Progenitor cell of endocrine pancreas (in vitro differentiated cells): ENCODE data around the gene CHRNA7. TPM values are rescaled to one million over a fixed set of nuclear protein-coding genes. Genes with fewer than 3 reads are reported as not detected.

Experiments
- DNase-seq: peaks from one replicate; pipeline ENCODE4 v3.0.0; 2021; ENCODE audit warnings: low spot score; ENCODE audit not compliant: unreplicated experiment
- H3K27ac Mint-ChIP-seq: 2 replicates; pipeline ENCODE4 v1.8.0; 2021; ENCODE audit warnings: mild to moderate bottlenecking, moderate library complexity, mixed read lengths
- H3K27me3 Mint-ChIP-seq: 2 replicates; pipeline ENCODE4 v1.8.0; 2021; ENCODE audit warnings: mixed read lengths
- H3K36me3 Mint-ChIP-seq: 2 replicates; pipeline ENCODE4 v1.8.0; 2022; ENCODE audit warnings: mixed read lengths; ENCODE audit not compliant: insufficient read depth
- H3K4me1 Mint-ChIP-seq: 2 replicates; pipeline ENCODE4 v1.8.0; 2021; ENCODE audit warnings: low read depth, mixed read lengths
- H3K4me3 Mint-ChIP-seq: 2 replicates; pipeline ENCODE4 v1.8.0; 2021; ENCODE audit warnings: low read depth, mild to moderate bottlenecking, moderate library complexity, mixed read lengths
- H3K9me3 Mint-ChIP-seq: 2 replicates; pipeline ENCODE4 v1.8.0; 2021; ENCODE audit warnings: low read depth, mixed read lengths
- total RNA-seq: library from RNA; stranded (reverse); gene quantifications from 2 replicates; pipeline ENCODE4 v1.2.1, GENCODE V29; 2021
- TF ChIP-seq, protein P1 (sequence below): fragments of 200-600 bp; sonication (generic); IDR thresholded peaks from one replicate; pipeline ENCODE4 v1.5.0; 2021; ENCODE audit warnings: antibody characterized with exemption, mild to moderate bottlenecking; ENCODE audit not compliant: unreplicated experiment

The CHRNA7 gene
- total RNA-seq, 1 donor from 2014 or later: 5.7 TPM

DNA sequence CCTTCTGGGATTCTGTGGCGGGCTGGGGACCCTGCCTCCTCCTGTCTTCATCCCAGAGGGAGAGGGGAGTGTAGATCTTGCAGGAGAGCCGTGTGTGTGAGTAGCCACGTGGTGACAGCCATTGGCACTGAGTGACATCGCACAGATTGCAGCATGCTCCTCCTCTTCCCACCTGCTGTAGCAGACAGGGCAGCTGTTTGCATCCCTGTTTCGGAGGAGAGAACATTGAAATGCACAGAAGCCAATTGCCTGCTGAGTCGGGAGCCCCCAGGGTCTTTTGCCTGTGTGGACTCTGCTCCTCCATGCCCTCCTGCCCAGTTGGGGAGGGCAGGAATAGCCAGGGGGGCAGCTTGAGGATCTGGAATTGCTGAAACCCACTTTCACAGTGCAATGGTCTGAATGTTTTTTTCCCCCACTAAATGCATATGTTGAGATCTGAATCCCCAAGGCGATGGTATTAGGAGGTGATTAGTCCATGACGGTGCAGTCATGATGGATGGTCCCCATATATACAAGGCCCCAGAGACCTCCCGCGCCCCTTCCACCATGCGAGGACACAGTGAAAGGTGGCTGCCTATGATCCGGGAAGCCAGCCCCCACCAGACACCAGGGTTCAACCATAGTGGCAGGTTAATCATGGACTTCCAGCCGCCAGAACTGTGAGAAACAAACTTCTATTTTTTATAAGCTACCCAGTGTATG lies 66.8 kb downstream of the CHRNA7 start:
- Mint-ChIP-seq H3K36me3 (no peaks in the 10 kb centered on the region), H3K9me3 (peaks cover 3% of the 10 kb centered on the region), H3K27me3 (peaks cover 3% of the 10 kb centered on the region), H3K4me3 (no peak overlapping the region), H3K27ac (no peak overlapping the region), H3K4me1 (peaks cover 5% of the 10 kb centered on the region)
- no peak for DNase-seq
- TF ChIP-seq, protein P1, sequence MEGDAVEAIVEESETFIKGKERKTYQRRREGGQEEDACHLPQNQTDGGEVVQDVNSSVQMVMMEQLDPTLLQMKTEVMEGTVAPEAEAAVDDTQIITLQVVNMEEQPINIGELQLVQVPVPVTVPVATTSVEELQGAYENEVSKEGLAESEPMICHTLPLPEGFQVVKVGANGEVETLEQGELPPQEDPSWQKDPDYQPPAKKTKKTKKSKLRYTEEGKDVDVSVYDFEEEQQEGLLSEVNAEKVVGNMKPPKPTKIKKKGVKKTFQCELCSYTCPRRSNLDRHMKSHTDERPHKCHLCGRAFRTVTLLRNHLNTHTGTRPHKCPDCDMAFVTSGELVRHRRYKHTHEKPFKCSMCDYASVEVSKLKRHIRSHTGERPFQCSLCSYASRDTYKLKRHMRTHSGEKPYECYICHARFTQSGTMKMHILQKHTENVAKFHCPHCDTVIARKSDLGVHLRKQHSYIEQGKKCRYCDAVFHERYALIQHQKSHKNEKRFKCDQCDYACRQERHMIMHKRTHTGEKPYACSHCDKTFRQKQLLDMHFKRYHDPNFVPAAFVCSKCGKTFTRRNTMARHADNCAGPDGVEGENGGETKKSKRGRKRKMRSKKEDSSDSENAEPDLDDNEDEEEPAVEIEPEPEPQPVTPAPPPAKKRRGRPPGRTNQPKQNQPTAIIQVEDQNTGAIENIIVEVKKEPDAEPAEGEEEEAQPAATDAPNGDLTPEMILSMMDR: no peak

DNA sequence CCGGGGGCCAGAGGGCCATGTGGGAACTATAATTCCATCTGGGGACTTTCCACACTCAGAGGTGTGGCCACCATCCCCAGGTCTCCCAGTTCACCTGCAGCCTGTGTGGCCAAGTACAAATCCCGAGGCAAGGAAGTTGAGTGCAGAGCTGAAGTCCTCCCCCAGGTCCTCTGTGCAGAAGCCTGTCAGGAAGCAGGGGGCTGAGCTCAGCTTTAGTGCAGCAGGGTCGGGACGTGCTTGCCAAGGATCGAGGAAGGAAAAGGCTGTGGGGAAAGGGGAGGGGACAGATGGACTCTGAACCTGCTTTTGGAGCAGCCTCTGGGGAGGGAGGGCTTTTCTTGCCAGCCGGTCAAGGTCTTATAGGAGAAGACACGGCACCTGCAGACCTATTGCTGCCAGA lies 67.7 kb downstream of the CHRNA7 start:
- Mint-ChIP-seq H3K4me3 (no peak overlapping the region), H3K27me3 (peaks cover 3% of the 10 kb centered on the region), H3K27ac (no peak overlapping the region), H3K36me3 (no peaks in the 10 kb centered on the region), H3K4me1 (peaks cover 5% of the 10 kb centered on the region), H3K9me3 (peaks cover 3% of the 10 kb centered on the region)
- TF ChIP-seq, protein P1: no peak
- no peak for DNase-seq

DNA sequence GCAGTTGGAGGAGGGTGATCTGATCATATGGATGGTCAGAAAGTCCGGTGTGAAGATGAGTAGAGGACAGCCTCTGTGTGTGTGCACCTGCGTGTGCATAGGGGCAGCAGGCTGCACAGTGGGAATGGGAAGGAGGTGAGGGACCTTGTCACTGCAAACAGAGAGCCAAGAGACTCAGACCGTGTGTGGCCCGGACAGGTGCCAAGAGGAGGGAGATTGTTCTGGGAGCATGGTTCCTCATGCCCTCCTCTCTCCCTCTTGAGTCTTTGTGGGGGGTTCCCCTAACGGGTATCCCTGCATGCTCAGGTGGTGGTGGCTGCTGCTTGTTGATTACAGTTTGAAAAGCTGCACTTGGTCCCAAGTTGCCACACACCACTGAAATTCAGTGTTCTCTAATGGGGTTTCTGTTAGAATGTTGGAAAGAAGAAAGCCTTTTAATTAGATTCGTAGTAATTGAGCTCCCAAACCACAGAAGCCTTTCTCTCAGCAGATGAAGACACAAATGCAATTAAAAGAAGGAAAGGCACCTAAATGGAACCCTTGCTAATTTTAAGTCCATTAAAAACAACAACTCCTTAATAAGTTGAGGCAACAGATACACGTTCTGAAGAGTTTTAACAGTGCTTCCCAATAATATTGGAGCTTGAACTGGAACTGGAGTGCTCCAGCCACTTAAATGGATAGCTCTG lies 68.9 kb downstream of the CHRNA7 start:
- H3K4me3 Mint-ChIP-seq: no peak overlapping the region
- H3K27me3 Mint-ChIP-seq: peaks cover 5% of the 10 kb centered on the region
- H3K27ac Mint-ChIP-seq: no peak overlapping the region
- TF ChIP-seq, protein P1: no peak
- H3K9me3 Mint-ChIP-seq: no peaks in the 10 kb centered on the region
- H3K36me3 Mint-ChIP-seq: peaks cover 2% of the 10 kb centered on the region
- no peak for DNase-seq
- H3K4me1 Mint-ChIP-seq: peaks cover 5% of the 10 kb centered on the region

DNA sequence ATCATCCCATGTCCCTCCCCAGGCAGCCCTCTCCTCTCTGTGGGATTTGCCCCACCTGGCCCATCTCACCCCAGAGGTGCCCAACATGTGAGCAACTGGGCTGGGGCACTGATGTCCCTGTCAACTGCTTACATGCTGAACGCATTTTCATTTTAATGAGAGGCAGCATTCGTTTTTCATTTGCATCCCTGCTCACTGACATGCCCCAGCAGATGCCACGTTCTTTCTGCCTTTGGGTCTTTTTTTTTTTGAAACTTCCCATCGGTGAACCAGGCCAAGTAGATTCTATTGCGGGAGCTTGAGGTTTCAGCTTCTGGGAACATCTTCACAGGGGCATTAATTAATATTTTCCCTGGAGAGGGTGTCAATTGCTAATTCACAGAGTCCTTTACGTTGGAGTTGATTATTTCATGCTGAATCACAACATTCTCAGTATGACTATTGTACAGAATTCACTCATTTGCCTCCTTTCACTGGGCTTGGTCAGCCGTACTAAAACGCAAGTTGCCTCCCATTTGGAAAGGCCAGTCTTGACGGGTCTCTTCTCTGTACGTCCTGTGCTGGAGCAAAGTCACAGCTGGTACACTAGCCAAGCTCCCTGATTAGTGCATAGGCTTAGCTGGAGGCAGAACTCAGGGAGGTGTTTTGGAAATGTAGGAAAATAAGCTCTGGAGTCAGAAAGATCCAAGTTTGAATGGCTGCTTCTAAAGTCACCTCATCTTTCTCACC lies 69.8 kb downstream of the CHRNA7 start:
- no peaks in the 10 kb centered on the region for H3K9me3 Mint-ChIP-seq
- TF ChIP-seq, protein P1: no peak
- H3K27ac Mint-ChIP-seq: no peak overlapping the region
- no peak overlapping the region for H3K4me3 Mint-ChIP-seq
- peaks cover 5% of the 10 kb centered on the region for H3K27me3 Mint-ChIP-seq
- peaks cover 5% of the 10 kb centered on the region for H3K4me1 Mint-ChIP-seq
- H3K36me3 Mint-ChIP-seq: peaks cover 2% of the 10 kb centered on the region
- no peak for DNase-seq
